B cell (primary cell): ENCODE measurements around the gene PARVB. TPM values are rescaled to one million over a fixed set of nuclear protein-coding genes. Genes with fewer than 3 reads are reported as not detected.
A peak's percentile ranks its signal among the peaks of the same experiment; 100 is the strongest.

Experiments used
- ATAC-seq: fragments of 200-7000 bp; cut with Tn5 transposase; one replicate; pipeline ENCODE4 v1.10.0; 2021; ENCODE audit warnings: low read depth, mild to moderate bottlenecking, moderate number of reproducible peaks, moderate library complexity
- CTCF ChIA-PET: fragments of 350-600 bp; sonication (Branson Sonifier 250); formaldehyde crosslinking; loops from one replicate; lab custom pipeline; 2021; ENCODE audit warnings: antibody characterized with exemption, inconsistent platforms; lab: Charles Lee
- POLR2A ChIA-PET: fragments of 350-600 bp; sonication (Branson Sonifier 250); formaldehyde crosslinking; loops from one replicate; lab custom pipeline; 2021; ENCODE audit warnings: antibody characterized with exemption; lab: Charles Lee
- DNase-seq: peaks from one replicate; pipeline ENCODE4 v3.0.0; 2013
- H2AFZ ChIP-seq: 2 replicates; pipeline ENCODE4 v1.6.1; 2012; ENCODE audit warnings: mild to moderate bottlenecking, low read depth, low read length; ENCODE audit not compliant: insufficient read depth, poor library complexity, severe bottlenecking
- H3K27ac ChIP-seq, 2 donors: 1 replicate in 1 of 2; 2 replicates in 1 of 2; pipeline ENCODE4 v1.5.1; 2012 to 2013; ENCODE audit warnings: low read length in 2 of 2, mild to moderate bottlenecking in 2 of 2, moderate library complexity in 1 of 2
- H3K27me3 ChIP-seq, 4 experiments: fragments of 200-600 bp in 1 of 4; sonication (generic) in 1 of 4; replicated peaks in 1 of 4; 1 replicate in 2 of 4; 2 replicates in 2 of 4; pipeline versions ENCODE4 v1.6.1 to v1.7.0; 2013 to 2016; ENCODE audit warnings: low read length in 3 of 4, mild to moderate bottlenecking in 2 of 4, mixed read lengths in 1 of 4, moderate library complexity in 1 of 4; ENCODE audit not compliant: insufficient read depth in 4 of 4, control insufficient read depth in 3 of 4; ENCODE audit errors: control extremely low read depth in 1 of 4
- H3K36me3 ChIP-seq, 2 experiments: replicated peaks in 1 of 2; 1 replicate in 1 of 2; 2 replicates in 1 of 2; pipeline versions ENCODE4 v1.6.1 to v1.7.1; 2013; ENCODE audit warnings: low read length in 1 of 2; ENCODE audit not compliant: insufficient read depth in 2 of 2, control insufficient read depth in 1 of 2; ENCODE audit errors: control extremely low read depth in 1 of 2, extremely low read depth in 1 of 2
- H3K4me1 ChIP-seq, 2 donors: fragments of 200-600 bp in 1 of 2; sonication (generic) in 1 of 2; 1 replicate in 1 of 2; 2 replicates in 1 of 2; pipeline versions ENCODE4 v1.5.1 to v1.6.1; 2013 to 2017; ENCODE audit warnings: low read length in 2 of 2; ENCODE audit not compliant: control insufficient read depth in 2 of 2, insufficient read depth in 2 of 2
- H3K4me2 ChIP-seq: replicated peaks from 2 replicates; pipeline ENCODE3; 2012; ENCODE audit warnings: mild to moderate bottlenecking, low read depth, low read length; ENCODE audit not compliant: poor library complexity, severe bottlenecking
- H3K4me3 ChIP-seq, 5 experiments: fragments of 200-600 bp in 1 of 5; sonication (generic) in 1 of 5; 1 replicate in 3 of 5; 2 replicates in 2 of 5; pipeline versions ENCODE4 v1.5.1 to v1.7.0; 2011 to 2016; ENCODE audit warnings: low read length in 4 of 5, mild to moderate bottlenecking in 4 of 5, low read depth in 2 of 5, control low read depth in 1 of 5, moderate library complexity in 1 of 5; ENCODE audit not compliant: insufficient read depth in 1 of 5; ENCODE audit errors: control extremely low read depth in 1 of 5, extremely low read depth in 1 of 5
- H3K79me2 ChIP-seq: fragments of 200-600 bp; sonication (generic); one replicate; pipeline ENCODE4 v1.6.0; 2016; ENCODE audit warnings: low read length; ENCODE audit not compliant: control insufficient read depth, insufficient read depth
- H3K9ac ChIP-seq: fragments of 200-600 bp; sonication (generic); 2 replicates; pipeline ENCODE4 v1.6.1; 2017; ENCODE audit warnings: mild to moderate bottlenecking, low read length, moderate library complexity
- H3K9me3 ChIP-seq, 3 donors: one replicate each; pipeline versions ENCODE4 v1.6.1 to v1.7.1; 2013; ENCODE audit warnings: low read length in 2 of 3; ENCODE audit not compliant: control insufficient read depth in 2 of 3, insufficient read depth in 1 of 3; ENCODE audit errors: control extremely low read depth in 1 of 3
- H4K20me1 ChIP-seq: 2 replicates; pipeline ENCODE4 v1.6.0; 2012; ENCODE audit warnings: mild to moderate bottlenecking, low read length; ENCODE audit not compliant: insufficient read depth, control insufficient read depth, poor library complexity, severe bottlenecking
- H3K27ac Mint-ChIP-seq: one replicate; pipeline ENCODE4 v1.8.0; 2021; ENCODE audit warnings: mixed read lengths
- H3K27me3 Mint-ChIP-seq: one replicate; pipeline ENCODE4 v1.8.0; 2021; ENCODE audit warnings: mixed read lengths
- H3K4me1 Mint-ChIP-seq: one replicate; pipeline ENCODE4 v1.8.0; 2021; ENCODE audit warnings: mixed read lengths
- H3K4me3 Mint-ChIP-seq: one replicate; pipeline ENCODE4 v1.8.0; 2021; ENCODE audit warnings: mixed read lengths
- H3K9me3 Mint-ChIP-seq: one replicate; pipeline ENCODE4 v1.8.0; 2022; ENCODE audit warnings: mixed read lengths; ENCODE audit not compliant: insufficient read depth
- CTCF ChIP-seq: fragments of 200-600 bp; IDR thresholded peaks from one replicate; pipeline ENCODE4 v1.8.0; 2022; ENCODE audit warnings: antibody characterized with exemption, mild to moderate bottlenecking
- EZH2 ChIP-seq: IDR thresholded peaks from 2 replicates; pipeline ENCODE4 v1.6.1; 2012; ENCODE audit warnings: borderline replicate concordance, low read depth, mild to moderate bottlenecking, moderate library complexity, low read length; ENCODE audit not compliant: insufficient read depth, poor library complexity, severe bottlenecking
- WGBS: methylation state at CpG from one replicate; pipeline ENCODE4 v1.1.5; 2013; ENCODE audit warnings: missing lambda C conversion rate; ENCODE audit not compliant: insufficient coverage; 5-methylcytosine and 5-hydroxymethylcytosine counted together
- intact Hi-C: fragments of 100-400 bp; cut with micrococcal nuclease; formaldehyde crosslinking; loops from one replicate; pipeline ENCODE4 v1.10.0; 2022
- polyA plus RNA-seq: library from polyadenylated mRNA; depleted of rRNA; stranded (reverse); fragments of >200 nt; gene quantifications from 2 replicates; pipeline ENCODE4 v1.2.3, GENCODE V29; 2012
- total RNA-seq, 2 donors: library from RNA; stranded (reverse); fragments of 120-200 nt in 1 of 2; gene quantifications; 1 replicate in 1 of 2; 2 replicates in 1 of 2; pipeline versions ENCODE4 v1.2.3 to v1.2.4, GENCODE V29; 2013 to 2022

The PARVB gene
- total and polyA plus RNA-seq, 2 donors (not counting 1 experiment from before 2014, with no cell fraction given): 48.0 to 49.4 TPM

GRCh38 chr22:44107340-44107739 is 83.2 kb downstream of the PARVB start:
- H3K4me1 Mint-ChIP-seq: peaks cover 6% of the 10 kb centered on the region
- no peaks in the 10 kb centered on the region for H3K9me3 Mint-ChIP-seq
- Histone ChIP-seq H3K9me3 (no peaks in the 10 kb centered on the region), H3K4me2 (no peak overlapping the region), H2AFZ (no peak overlapping the region), H3K27ac (no peak overlapping the region), H3K27me3 (no peaks in the 10 kb centered on the region), H3K9ac (no peak overlapping the region), H3K36me3 (peaks cover 0 to 16% of the 10 kb centered on the region in 2 experiments), H3K79me2 (no peaks in the 10 kb centered on the region), H3K4me3 (no peak overlapping the region), H4K20me1 (no peaks in the 10 kb centered on the region), H3K4me1 (no peaks in the 10 kb centered on the region)
- ChIA-PET POLR2A (no interaction called here), CTCF (no interaction called here)
- intact Hi-C loops: no loop called here
- H3K4me3 Mint-ChIP-seq: no peak overlapping the region
- ATAC-seq: no peak
- no peak for TF ChIP-seq CTCF
- TF ChIP-seq EZH2: no peak
- DNase-seq: no peak
- H3K27ac Mint-ChIP-seq: no peak overlapping the region
- H3K27me3 Mint-ChIP-seq: no peaks in the 10 kb centered on the region
- WGBS: no CpG with 5 or more reads among the region's 6 CpGs

- 96% methylated on average over 2 of the region's 2 CpGs for WGBS
- no peak for TF ChIP-seq EZH2
- no peak for TF ChIP-seq CTCF
- Mint-ChIP-seq H3K9me3 (no peaks in the 10 kb centered on the region), H3K4me1 (peaks cover 6% of the 10 kb centered on the region), H3K27me3 (no peaks in the 10 kb centered on the region), H3K27ac (peak overlapping the region; percentile 46), H3K4me3 (no peak overlapping the region)
- no peak overlapping the region for H3K27ac ChIP-seq
- ChIA-PET POLR2A (no interaction called here), CTCF (no interaction called here)
- no peak overlapping the region for H3K4me2 ChIP-seq
- H3K4me3 ChIP-seq: no peak overlapping the region
- ATAC-seq (no peak), DNase-seq (no peak)
- intact Hi-C loops: no loop called here
- no peaks in the 10 kb centered on the region for H3K27me3 ChIP-seq
- no peak overlapping the region for H3K9ac ChIP-seq
- no peaks in the 10 kb centered on the region for H3K4me1 ChIP-seq
- no peaks in the 10 kb centered on the region for H3K9me3 ChIP-seq
- H3K79me2 ChIP-seq: no peaks in the 10 kb centered on the region
- H3K36me3 ChIP-seq: peaks cover 0 to 14% of the 10 kb centered on the region in 2 experiments
- no peak overlapping the region for H2AFZ ChIP-seq
- H4K20me1 ChIP-seq: no peaks in the 10 kb centered on the region
These were observed 84.0 kb downstream of the PARVB start for GRCh38 chr22:44108076-44108475.
